ENCODE measurements around the gene EIF5B. TPM values are rescaled to one million over a fixed set of nuclear protein-coding genes. Genes with fewer than 3 reads are reported as not detected.

Gene EIF5B
- polyA plus RNA-seq, 1 experiment: 4.8 TPM

GRCh38 chr2:99424371-99424770 lies 87.2 kb downstream of the EIF5B start:
- ChIA-PET CTCF (no interaction called here), POLR2A (no interaction called here)
- H3K27me3 ChIP-seq (ENCODE audit: control insufficient read depth, insufficient read depth, low read length): no peaks in the 10 kb centered on the region
- peaks cover 1% of the 10 kb centered on the region for H3K36me3 ChIP-seq (ENCODE audit: control insufficient read depth, insufficient read depth, low read length)
- no peak for TF ChIP-seq CTCF (IDR thresholded peaks at IDR 0.05; ENCODE audit: insufficient read depth, low read depth, low read length)
- H3K4me3 ChIP-seq (ENCODE audit: low read depth, low read length): no peak overlapping the region
- DNase-seq (ENCODE audit: low read depth): no peak

GRCh38 chr2:99425022-99425421 lies 87.8 kb downstream of the EIF5B start:
- peaks cover 1% of the 10 kb centered on the region for H3K36me3 ChIP-seq (ENCODE audit: control insufficient read depth, insufficient read depth, low read length)
- H3K27me3 ChIP-seq (ENCODE audit: control insufficient read depth, insufficient read depth, low read length): no peaks in the 10 kb centered on the region
- DNase-seq (ENCODE audit: low read depth): no peak
- no peak overlapping the region for H3K4me3 ChIP-seq (ENCODE audit: low read depth, low read length)
- no peak for TF ChIP-seq CTCF (IDR thresholded peaks at IDR 0.05; ENCODE audit: insufficient read depth, low read depth, low read length)
- ChIA-PET POLR2A (no interaction called here), CTCF (no interaction called here)

GRCh38 chr2:99430614-99431291 lies 93.6 kb downstream of the EIF5B start:
- H3K36me3 ChIP-seq (ENCODE audit: control insufficient read depth, insufficient read depth, low read length): no peaks in the 10 kb centered on the region
- peak; percentile 53 for DNase-seq (ENCODE audit: low read depth)
- CTCF ChIA-PET: interaction anchor here (1.0 to 1.4 kb wide), 2 partner anchors 10 to 93 kb away, joined by 3 to 4 read pairs; no protein-coding TSS in a partner anchor
- H3K27me3 ChIP-seq (ENCODE audit: control insufficient read depth, insufficient read depth, low read length): no peaks in the 10 kb centered on the region
- H3K4me3 ChIP-seq (ENCODE audit: low read depth, low read length): no peak overlapping the region
- POLR2A ChIA-PET: interaction anchor here (1.1 kb wide), 1 partner anchor 10 kb away, joined by 7 read pairs; no protein-coding TSS in a partner anchor
- no peak for TF ChIP-seq CTCF (IDR thresholded peaks at IDR 0.05; ENCODE audit: insufficient read depth, low read depth, low read length)

GRCh38 chr2:99431587-99432275 lies 94.5 kb downstream of the EIF5B start:
- H3K4me3 ChIP-seq (ENCODE audit: low read depth, low read length): no peak overlapping the region
- POLR2A ChIA-PET: interaction anchor here (1.1 kb wide), 1 partner anchor 11 kb away, joined by 7 read pairs; no protein-coding TSS in a partner anchor
- CTCF ChIA-PET: interaction anchor here (1.4 kb wide), 1 partner anchor 11 kb away, joined by 4 read pairs; no protein-coding TSS in a partner anchor
- TF ChIP-seq CTCF (IDR thresholded peaks at IDR 0.05; ENCODE audit: insufficient read depth, low read depth, low read length): no peak
- DNase-seq (ENCODE audit: low read depth): no peak
- no peaks in the 10 kb centered on the region for H3K36me3 ChIP-seq (ENCODE audit: control insufficient read depth, insufficient read depth, low read length)
- H3K27me3 ChIP-seq (ENCODE audit: control insufficient read depth, insufficient read depth, low read length): no peaks in the 10 kb centered on the region

GRCh38 chr2:99433340-99433739 lies 96.2 kb downstream of the EIF5B start:
- Histone ChIP-seq H3K4me3 (ENCODE audit: low read depth, low read length) (no peak overlapping the region), H3K27me3 (ENCODE audit: control insufficient read depth, insufficient read depth, low read length) (no peaks in the 10 kb centered on the region), H3K36me3 (ENCODE audit: control insufficient read depth, insufficient read depth, low read length) (peaks cover 2% of the 10 kb centered on the region; the same call in 1 of the 2 replicates)
- DNase-seq (ENCODE audit: low read depth): no peak
- CTCF ChIA-PET: no interaction called here
- POLR2A ChIA-PET: no interaction called here
- TF ChIP-seq CTCF (IDR thresholded peaks at IDR 0.05; ENCODE audit: insufficient read depth, low read depth, low read length): no peak

All from BJ (cell line).